GM18519 (cell line): ENCODE measurements around the gene ABI2.

Source experiments
- ATAC-seq: cut with Tn5 transposase; IDR thresholded peaks from one replicate; pipeline ENCODE4 v1.9.1; 2021; ENCODE audit warnings: mild to moderate bottlenecking, moderate library complexity; ENCODE audit not compliant: unreplicated experiment, low FRiP score

ABI2 gene

DNA sequence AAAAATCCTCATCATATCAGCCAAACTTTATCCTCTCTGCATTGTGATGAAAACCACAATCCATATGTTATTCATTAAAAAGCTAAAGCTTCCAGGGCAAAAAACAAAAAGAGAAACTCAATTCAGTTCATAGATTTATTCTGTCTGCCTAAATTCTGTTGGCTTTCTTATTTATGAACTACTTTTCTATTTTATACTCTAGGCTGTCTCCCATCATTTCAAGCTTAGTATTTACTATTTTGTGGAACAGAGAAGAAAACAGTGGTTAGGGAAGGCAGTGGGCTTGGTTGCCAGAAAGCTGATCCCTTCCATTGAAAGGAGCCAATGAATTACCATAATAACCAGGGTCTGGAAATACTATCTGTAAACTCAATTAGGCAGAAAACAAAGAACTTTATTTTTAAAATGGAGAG lies 135.1 kb downstream of the ABI2 start:
- no peak for ATAC-seq

DNA sequence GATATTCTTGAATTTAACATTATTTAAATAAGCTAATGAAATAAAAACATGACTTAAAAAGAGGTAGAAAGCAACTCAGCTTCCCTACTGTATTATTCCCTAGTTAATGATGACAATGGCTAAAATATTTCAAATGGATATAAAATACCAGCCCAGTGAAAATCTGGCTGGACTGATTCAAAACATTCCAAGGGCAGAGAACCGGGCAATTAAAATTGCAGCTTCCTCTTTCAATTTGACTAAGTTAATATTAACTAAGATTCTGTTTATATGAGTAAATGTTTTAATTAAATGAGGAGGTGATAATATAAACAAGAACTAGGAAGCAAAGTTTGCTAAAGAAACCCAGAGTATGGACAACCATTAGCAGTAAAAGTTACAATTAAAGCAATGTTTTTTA lies 141.4 kb downstream of the ABI2 start:
- no peak for ATAC-seq

DNA sequence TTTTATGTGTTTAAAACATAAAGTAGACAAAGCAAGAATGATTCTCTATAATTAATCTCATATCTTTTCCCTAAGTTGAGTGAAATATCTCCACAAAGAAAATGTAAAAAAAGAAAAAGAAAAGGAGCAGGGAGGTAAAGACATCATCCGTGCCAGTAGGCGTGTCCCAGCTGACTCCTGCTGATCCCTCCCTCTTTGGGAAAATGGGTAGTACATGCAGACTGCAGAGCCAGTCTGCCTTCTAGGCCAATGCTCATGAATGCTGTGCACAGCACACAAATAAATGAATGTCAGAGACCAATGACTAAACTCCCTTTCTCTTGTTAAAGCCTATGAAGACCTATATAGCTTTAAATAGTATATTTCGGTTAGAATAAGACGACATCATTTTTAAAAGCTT lies 142.2 kb downstream of the ABI2 start:
- no peak for ATAC-seq

DNA sequence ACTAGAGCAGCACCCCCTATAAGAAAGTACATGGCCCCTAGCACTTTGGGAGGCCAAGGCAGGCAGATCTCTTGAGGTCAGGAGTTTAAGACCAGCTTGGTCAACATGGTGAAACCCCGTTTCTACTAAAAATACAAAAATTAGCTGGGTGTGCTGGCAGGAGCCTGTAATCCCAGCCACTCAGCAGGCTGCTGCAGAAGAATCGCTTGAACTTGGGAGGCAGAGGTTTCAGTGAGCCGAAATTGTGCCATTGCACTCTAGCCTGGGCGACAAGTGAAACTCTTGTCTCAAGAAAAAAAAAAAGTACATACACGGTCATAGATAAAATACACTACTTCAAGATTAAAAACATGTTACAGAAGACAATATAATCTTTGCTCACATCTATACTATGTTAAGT lies 143.1 kb downstream of the ABI2 start:
- no peak for ATAC-seq

DNA sequence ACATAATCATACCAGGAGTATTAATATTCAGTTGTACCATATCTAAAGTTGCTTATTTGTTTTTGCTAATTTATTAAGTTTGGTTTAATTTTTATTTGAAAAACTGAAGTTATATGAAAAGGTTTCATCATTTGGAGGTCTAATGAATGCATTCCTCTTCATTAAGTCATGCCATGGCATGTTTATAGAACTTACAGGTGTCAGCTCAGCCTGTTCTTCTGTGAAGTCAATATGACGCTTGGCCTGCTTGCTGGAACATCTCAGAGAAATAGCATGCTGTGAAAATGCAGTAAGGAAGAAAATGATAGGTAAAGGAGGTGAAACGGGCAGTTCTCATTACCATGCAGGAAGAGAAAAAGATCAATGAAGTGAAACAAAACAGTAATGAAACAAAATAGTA lies 148.7 kb downstream of the ABI2 start:
- no peak for ATAC-seq

DNA sequence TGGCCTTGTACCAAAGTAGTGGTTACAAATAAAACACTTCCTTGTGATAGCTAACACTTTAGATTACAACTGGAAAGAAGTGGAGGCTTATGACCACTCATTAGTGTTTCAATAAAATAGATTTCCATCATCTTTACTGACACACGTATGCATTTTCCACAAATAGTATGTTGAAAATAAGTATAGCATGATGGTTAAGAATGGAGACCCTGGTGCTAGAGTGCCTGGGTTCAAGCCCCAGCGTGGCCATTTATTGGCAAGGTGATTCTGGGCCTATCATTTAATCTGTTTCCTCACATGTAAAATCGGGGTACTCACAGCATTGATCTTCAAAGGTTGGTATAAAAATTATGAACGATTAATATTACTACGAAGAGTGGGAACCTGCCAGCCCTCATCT lies 152.4 kb downstream of the ABI2 start:
- ATAC-seq: no peak

DNA sequence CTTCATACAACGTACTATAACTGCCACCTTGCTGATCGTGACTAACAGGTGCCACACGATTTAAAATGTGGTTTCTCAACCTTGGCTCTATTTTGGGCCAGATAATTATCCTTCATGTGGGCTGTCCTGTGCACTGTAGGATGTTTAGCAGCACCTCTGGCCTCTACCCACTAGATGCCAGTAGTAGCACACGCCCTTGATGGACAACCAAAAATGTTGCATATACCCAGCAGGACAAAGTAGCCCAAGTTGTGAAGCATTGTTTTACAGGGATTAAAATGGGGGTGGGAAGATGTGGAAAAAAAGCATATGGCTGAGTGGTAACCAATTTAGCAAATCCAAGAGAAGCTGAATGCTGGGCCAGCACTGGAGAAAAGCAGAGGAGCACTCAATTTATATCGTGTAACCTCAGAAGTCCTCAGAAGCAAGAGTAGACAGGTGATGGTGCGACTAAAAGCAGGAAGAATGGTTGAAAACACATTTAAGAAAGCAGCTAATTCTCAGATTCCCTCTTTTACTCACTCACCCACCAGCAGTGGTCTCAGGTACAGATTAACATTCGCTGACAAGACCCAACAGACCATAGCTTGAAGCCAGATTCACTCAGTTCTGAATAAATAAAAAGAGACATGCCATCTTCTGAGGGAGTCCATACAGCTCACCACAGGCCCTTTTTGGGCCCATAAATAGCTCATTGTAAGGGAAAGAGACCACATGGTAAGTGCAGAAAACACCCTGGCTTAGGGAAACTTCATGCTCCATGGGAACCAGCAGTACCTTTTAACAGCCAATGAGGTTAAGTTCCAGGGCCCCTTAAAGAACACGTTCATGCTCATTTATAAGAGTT lies 156.3 kb downstream of the ABI2 start:
- no peak for ATAC-seq

DNA sequence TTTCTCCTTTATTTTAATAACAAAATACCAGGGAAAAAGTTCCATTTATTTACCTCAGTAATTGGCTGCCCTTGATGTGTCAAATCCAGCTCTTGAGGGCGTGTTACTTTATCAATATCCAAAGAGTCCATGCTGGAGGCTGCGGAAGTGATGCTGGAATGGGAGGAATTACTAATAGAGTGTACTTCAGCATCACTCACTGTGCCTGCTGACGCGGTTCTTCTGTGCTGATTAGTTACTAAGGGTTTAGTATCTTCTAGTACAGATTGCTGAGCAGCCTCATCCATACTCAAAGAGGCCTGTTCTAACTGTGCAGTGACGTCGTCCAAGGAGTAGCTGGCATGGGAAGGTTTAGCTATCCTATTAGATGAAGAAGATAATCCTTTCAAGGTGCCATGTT lies 161.3 kb downstream of the ABI2 start:
- no peak for ATAC-seq

DNA sequence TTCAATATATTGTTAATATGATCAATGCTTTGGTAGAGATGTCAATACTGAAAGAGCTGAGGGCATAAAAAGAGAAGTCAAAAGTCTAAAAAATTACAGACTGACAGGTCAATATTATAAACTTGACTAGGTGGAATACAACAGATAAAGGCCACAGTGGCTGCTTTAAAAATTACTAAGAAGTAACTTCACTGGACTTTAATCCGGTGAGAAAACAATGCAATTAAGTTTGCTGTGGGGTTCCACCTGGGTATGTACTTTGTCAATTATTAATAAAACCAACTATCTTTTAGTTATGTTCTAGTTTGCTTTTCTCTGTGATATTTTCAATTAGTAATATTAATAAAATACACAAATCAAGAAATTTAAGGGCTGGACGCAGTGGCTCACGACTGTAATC lies 162.2 kb downstream of the ABI2 start:
- no peak for ATAC-seq

DNA sequence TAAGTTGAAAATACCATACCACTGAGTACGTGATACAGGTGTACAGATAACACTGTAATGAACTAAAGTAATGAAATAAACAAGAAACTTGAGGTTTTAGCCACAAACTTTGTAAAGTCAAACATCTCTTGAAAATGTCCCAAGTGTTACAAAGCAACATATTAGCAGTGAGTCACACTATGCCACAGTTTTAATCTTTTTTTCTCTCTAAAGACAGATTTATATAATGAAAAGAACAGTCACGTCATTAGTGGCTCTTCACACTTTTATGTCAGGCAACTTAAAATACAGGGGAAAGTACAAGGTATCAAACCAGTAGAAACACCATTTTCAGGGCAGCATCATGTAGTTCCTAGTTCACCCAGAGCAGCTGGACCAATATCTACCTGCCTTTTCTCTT lies 164.8 kb downstream of the ABI2 start:
- ATAC-seq: no peak
